Activated CD8-positive, alpha-beta T cell treated with anti-CD3 and anti-CD28 coated beads, Interleukin-2, amount 10 ng/mL, durations not matched to agents 7 days and 5 days (primary cell): ENCODE results near the gene UROC1. TPM values are rescaled to one million over a fixed set of nuclear protein-coding genes. Genes with fewer than 3 reads are reported as not detected.
A peak's percentile ranks its signal among the peaks of the same experiment; 100 is the strongest.
"Not testable (repeated sequence)": the region's sequence is repeated elsewhere in the genome, so short reads cannot be mapped to it uniquely, and the experiment has no call there.

Experiments
- ATAC-seq: fragments of 150-1000 bp; cut with Tn5 transposase; one replicate; pipeline ENCODE4 v1.10.0; 2021; ENCODE audit warnings: moderate library complexity
- CTCF ChIA-PET: fragments of 350-600 bp; sonication (Branson Sonifier 250); formaldehyde crosslinking; loops from one replicate; lab custom pipeline; 2021; ENCODE audit warnings: antibody characterized with exemption; lab: Charles Lee
- POLR2A ChIA-PET: fragments of 350-600 bp; sonication (Branson Sonifier 250); formaldehyde crosslinking; loops from one replicate; lab custom pipeline; 2021; ENCODE audit warnings: antibody characterized with exemption; lab: Charles Lee
- DNase-seq: peaks from one replicate; pipeline ENCODE4 v3.0.0-alpha.2; 2020
- H3K27ac Mint-ChIP-seq: one replicate; pipeline ENCODE4 v1.8.0; 2021; ENCODE audit warnings: mild to moderate bottlenecking, mixed read lengths
- H3K27me3 Mint-ChIP-seq: one replicate; pipeline ENCODE4 v1.8.0; 2021; ENCODE audit warnings: low read depth, mixed read lengths
- H3K36me3 Mint-ChIP-seq: one replicate; pipeline ENCODE4 v1.8.0; 2021; ENCODE audit warnings: low read depth, mixed read lengths
- H3K4me1 Mint-ChIP-seq: one replicate; pipeline ENCODE4 v1.8.0; 2021; ENCODE audit warnings: low read depth, mixed read lengths
- H3K4me3 Mint-ChIP-seq: one replicate; pipeline ENCODE4 v1.8.0; 2021; ENCODE audit warnings: mild to moderate bottlenecking, mixed read lengths
- H3K9me3 Mint-ChIP-seq: one replicate; pipeline ENCODE4 v1.8.0; 2022; ENCODE audit warnings: mixed read lengths; ENCODE audit not compliant: insufficient read depth
- total RNA-seq, 2 experiments: library from RNA; stranded (reverse); gene quantifications; one replicate each; pipeline ENCODE4 v1.2.3, GENCODE V29; 2021

Gene UROC1
- total RNA-seq, 2 experiments from 2014 or later: 0.13 TPM; not detected in 1

GRCh38 chr3:126536126-126536525 lies 18.6 kb upstream of the UROC1 start:
- no peak for DNase-seq
- H3K9me3 Mint-ChIP-seq: no peaks in the 10 kb centered on the region
- no peaks in the 10 kb centered on the region for H3K36me3 Mint-ChIP-seq
- H3K4me1 Mint-ChIP-seq: no peaks in the 10 kb centered on the region
- no peak overlapping the region for H3K27ac Mint-ChIP-seq
- H3K27me3 Mint-ChIP-seq: peaks cover 21% of the 10 kb centered on the region
- ChIA-PET CTCF (no interaction called here), POLR2A (no interaction called here)
- H3K4me3 Mint-ChIP-seq: no peak overlapping the region
- ATAC-seq: no peak

DNA sequence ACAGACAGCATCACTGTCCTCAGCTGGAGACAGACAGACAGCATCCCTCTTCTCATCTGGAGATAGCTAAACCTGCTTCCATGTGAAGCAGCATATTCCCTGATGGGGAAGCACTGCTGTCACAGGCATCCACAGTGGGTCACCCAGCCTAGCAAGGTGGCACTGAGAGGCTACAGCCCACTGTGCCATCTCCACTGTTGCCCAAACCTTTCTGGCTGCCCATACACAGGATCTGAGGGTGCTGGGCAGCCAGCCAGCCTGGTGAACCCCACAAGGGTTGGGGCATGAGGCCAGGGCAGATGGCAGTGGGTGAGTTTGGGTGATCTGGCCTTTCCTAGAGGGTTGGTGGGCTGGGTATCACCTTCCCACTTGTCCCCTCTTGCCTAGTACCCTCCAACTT lies 18.1 kb upstream of the UROC1 start:
- Mint-ChIP-seq H3K4me3 (no peak overlapping the region), H3K9me3 (no peaks in the 10 kb centered on the region), H3K27me3 (peaks cover 21% of the 10 kb centered on the region), H3K36me3 (no peaks in the 10 kb centered on the region), H3K27ac (no peak overlapping the region), H3K4me1 (no peaks in the 10 kb centered on the region)
- ChIA-PET CTCF (no interaction called here), POLR2A (no interaction called here)
- DNase-seq (no peak), ATAC-seq (no peak)

GRCh38 chr3:126534716-126535115 lies 17.1 kb upstream of the UROC1 start:
- DNase-seq, ATAC-seq, CTCF ChIA-PET, H3K27ac Mint-ChIP-seq, H3K4me3 Mint-ChIP-seq, H3K9me3 Mint-ChIP-seq, H3K36me3 Mint-ChIP-seq, H3K4me1 Mint-ChIP-seq: not testable (repeated sequence)
- POLR2A ChIA-PET: interaction anchor here (0.7 kb wide), 1 partner anchor 275 kb away, joined by 4 read pairs; no protein-coding TSS in a partner anchor
- peaks cover 15% of the 10 kb centered on the region for H3K27me3 Mint-ChIP-seq

DNA sequence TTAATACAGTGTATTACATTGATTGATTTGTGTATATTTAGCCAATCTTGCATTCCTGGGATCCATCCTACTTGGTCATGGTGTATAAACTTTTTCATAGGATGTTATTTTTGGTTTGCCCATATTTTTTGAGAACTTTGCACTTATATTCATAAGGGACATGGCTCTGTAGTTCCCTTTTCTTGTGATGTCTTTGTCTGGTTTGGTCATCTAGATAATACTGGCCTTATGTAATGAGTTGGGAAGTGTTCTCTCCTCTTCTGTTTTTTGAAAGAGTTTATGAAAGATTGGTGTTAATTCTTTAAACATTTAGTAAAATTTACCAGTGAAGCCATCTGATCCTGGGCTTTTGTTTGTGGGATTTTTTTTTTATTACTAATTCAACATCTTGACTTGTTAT lies 15.9 kb upstream of the UROC1 start:
- ATAC-seq (no peak), DNase-seq (no peak)
- POLR2A ChIA-PET: no interaction called here
- Mint-ChIP-seq H3K9me3 (no peaks in the 10 kb centered on the region), H3K36me3 (no peaks in the 10 kb centered on the region), H3K4me3 (no peak overlapping the region), H3K27ac (no peak overlapping the region), H3K27me3 (peaks cover 15% of the 10 kb centered on the region), H3K4me1 (peaks cover 3% of the 10 kb centered on the region)
- CTCF ChIA-PET: interaction anchor here (1.5 kb wide), 1 partner anchor 11 kb away, joined by 7 read pairs; no protein-coding TSS in a partner anchor

DNA sequence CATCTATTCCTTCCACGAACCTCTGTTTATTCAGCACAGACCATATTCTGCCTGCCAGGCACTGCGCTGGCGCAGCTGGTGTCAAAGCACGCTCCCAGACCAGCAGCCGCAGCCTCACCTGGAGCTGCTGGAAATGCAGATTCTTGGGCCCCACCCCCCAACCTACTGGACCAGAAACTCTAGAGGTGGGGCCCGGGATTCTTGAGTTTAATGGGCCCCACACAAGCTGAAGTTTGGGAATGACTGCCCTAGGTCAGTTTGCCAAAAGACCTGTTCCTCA lies 13.4 kb upstream of the UROC1 start:
- ChIA-PET CTCF (interaction anchor here (1.9 kb wide), 1 partner anchor 8 kb away, joined by 6 read pairs; no protein-coding TSS in a partner anchor), POLR2A (no interaction called here)
- no peaks in the 10 kb centered on the region for H3K9me3 Mint-ChIP-seq
- H3K36me3 Mint-ChIP-seq: no peaks in the 10 kb centered on the region
- peaks cover 3% of the 10 kb centered on the region for H3K4me1 Mint-ChIP-seq
- no peak overlapping the region for H3K27ac Mint-ChIP-seq
- ATAC-seq: no peak
- no peak overlapping the region for H3K4me3 Mint-ChIP-seq
- H3K27me3 Mint-ChIP-seq: peaks cover 15% of the 10 kb centered on the region
- no peak for DNase-seq

GRCh38 chr3:126530171-126531050 lies 12.8 kb upstream of the UROC1 start:
- H3K27ac Mint-ChIP-seq: no peak overlapping the region
- no peak for DNase-seq

GRCh38 chr3:126529585-126530170 lies 12.1 kb upstream of the UROC1 start:
- ATAC-seq (no peak), DNase-seq (no peak)
- no peak overlapping the region for H3K4me3 Mint-ChIP-seq
- CTCF ChIA-PET: no interaction called here
- H3K27ac Mint-ChIP-seq: peak overlapping the region; percentile 18
- H3K9me3 Mint-ChIP-seq: no peaks in the 10 kb centered on the region
- peaks cover 3% of the 10 kb centered on the region for H3K4me1 Mint-ChIP-seq
- H3K36me3 Mint-ChIP-seq: no peaks in the 10 kb centered on the region
- peaks cover 17% of the 10 kb centered on the region for H3K27me3 Mint-ChIP-seq
- POLR2A ChIA-PET: no interaction called here

More at GRCh38 chr3:126530171-126531050, 12.8 kb upstream of the UROC1 start:
- ChIA-PET POLR2A (no interaction called here), CTCF (interaction anchor here (1.9 kb wide), 1 partner anchor 8 kb away, joined by 6 read pairs; no protein-coding TSS in a partner anchor)
- H3K27me3 Mint-ChIP-seq: peaks cover 15% of the 10 kb centered on the region
- no peaks in the 10 kb centered on the region for H3K36me3 Mint-ChIP-seq
- no peak overlapping the region for H3K4me3 Mint-ChIP-seq
- no peaks in the 10 kb centered on the region for H3K9me3 Mint-ChIP-seq
- H3K4me1 Mint-ChIP-seq: peaks cover 3% of the 10 kb centered on the region
- ATAC-seq: peak; percentile 30

DNA sequence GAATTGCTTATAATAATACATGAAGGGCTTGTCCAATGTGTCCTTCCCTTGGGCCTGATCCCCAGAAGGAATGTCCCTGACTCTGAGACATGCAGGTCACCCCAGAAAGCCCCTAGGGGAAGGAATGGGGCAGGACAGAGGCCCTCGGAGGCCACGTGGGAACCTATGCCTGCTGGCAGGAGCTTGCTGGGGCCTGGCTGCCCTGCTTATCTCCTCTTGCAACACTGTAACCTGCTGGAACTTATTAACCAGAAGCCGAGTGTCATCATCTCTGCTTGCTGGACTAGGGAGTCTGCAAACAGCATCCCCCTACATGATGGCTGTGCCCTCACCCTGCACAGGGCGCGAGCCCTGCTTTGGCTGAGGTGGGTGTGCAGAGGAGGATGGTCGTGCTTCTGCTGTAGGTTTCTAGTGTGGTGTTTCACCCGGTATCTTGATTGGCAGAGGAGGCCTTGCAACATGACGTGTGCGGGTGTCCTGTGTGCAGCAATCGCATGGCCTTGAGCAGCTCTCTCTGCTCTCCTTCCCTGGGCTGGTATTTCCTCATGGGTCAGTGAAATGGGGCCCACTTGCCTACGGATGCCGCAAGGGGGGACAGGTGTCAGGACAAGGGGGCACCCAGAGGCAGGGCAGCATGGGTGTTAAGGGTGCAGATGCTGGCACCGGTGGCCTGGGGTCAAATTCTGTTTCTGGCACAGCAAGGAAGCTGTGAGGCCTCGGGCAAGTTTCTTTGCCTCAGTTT lies 11.4 kb upstream of the UROC1 start:
- DNase-seq (no peak), ATAC-seq (no peak)
- ChIA-PET POLR2A (no interaction called here), CTCF (no interaction called here)
- peaks cover 3% of the 10 kb centered on the region for H3K4me1 Mint-ChIP-seq
- no peak overlapping the region for H3K4me3 Mint-ChIP-seq
- peaks cover 21% of the 10 kb centered on the region for H3K27me3 Mint-ChIP-seq
- H3K9me3 Mint-ChIP-seq: no peaks in the 10 kb centered on the region
- no peaks in the 10 kb centered on the region for H3K36me3 Mint-ChIP-seq
- H3K27ac Mint-ChIP-seq: peak overlapping the region; percentile 49

GRCh38 chr3:126528419-126528799 lies 10.8 kb upstream of the UROC1 start:
- ChIA-PET CTCF (no interaction called here), POLR2A (no interaction called here)
- DNase-seq: no peak
- peaks cover 3% of the 10 kb centered on the region for H3K4me1 Mint-ChIP-seq
- no peaks in the 10 kb centered on the region for H3K36me3 Mint-ChIP-seq
- H3K27ac Mint-ChIP-seq: no peak overlapping the region
- H3K27me3 Mint-ChIP-seq: peaks cover 17% of the 10 kb centered on the region
- H3K9me3 Mint-ChIP-seq: no peaks in the 10 kb centered on the region
- no peak overlapping the region for H3K4me3 Mint-ChIP-seq
- ATAC-seq: no peak

DNA sequence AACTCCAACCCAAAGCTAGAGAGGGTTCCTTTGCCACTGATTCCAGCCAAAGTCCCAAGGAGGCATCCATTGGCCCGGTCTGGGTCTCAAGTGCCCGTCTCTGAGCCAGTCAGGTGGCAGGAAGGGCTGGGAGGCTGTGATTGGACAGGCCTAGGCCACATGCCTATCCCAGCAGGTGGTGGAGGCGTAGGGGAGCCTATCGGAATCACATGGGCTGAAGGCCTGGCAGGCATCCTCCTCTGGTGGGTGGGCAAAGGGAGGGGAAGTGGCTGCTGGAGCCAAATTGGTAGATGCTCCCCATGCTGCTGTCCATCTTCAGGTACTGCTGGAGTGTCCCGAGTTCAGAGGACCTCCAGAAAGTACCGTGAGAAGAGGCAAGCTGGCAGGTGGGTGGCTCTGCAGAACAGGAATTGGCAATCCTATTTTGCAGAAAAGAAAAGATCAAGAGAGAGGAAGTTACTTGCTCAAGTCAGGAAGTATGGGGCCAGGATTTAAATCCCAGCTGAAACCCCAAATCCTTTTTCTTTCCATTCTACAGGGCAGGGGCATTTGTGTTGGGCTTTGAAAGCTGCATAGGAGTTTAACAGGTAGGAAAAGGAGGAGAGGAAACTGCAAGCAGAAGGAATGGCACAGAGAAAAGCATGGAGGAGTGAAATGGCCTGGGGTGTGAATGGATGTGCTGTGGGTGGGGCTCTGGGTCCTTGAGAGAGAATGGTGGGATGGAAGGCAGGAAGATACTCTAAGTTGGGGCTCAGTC lies 10.1 kb upstream of the UROC1 start:
- no peak overlapping the region for H3K4me3 Mint-ChIP-seq
- CTCF ChIA-PET: no interaction called here
- H3K27ac Mint-ChIP-seq: no peak overlapping the region
- peaks cover 3% of the 10 kb centered on the region for H3K4me1 Mint-ChIP-seq
- DNase-seq: no peak
- H3K9me3 Mint-ChIP-seq: no peaks in the 10 kb centered on the region
- no peaks in the 10 kb centered on the region for H3K36me3 Mint-ChIP-seq
- POLR2A ChIA-PET: no interaction called here
- no peak for ATAC-seq
- peaks cover 19% of the 10 kb centered on the region for H3K27me3 Mint-ChIP-seq

DNA sequence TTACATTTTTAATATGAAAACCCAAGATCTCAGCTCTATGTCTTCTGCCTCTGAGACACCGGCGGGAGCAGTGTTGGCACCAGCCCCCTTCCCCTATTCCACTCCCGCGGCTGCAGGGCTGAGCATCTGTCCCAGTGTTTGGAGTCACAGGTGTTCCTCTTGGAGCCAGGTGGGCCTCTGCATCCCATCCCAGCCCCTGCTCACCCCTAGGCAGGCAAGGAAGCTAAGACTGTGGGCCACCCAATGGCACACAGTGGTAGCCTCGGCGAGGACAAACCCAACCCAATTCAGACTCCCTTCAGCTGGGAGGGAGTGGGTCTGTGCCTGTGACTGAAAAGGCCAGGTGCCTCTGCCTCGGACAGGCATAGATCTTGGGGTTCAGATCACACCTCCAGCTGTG lies 9.4 kb upstream of the UROC1 start:
- H3K4me1 Mint-ChIP-seq: peaks cover 3% of the 10 kb centered on the region
- no peaks in the 10 kb centered on the region for H3K36me3 Mint-ChIP-seq
- DNase-seq: no peak
- CTCF ChIA-PET: no interaction called here
- no peaks in the 10 kb centered on the region for H3K9me3 Mint-ChIP-seq
- peaks cover 17% of the 10 kb centered on the region for H3K27me3 Mint-ChIP-seq
- H3K27ac Mint-ChIP-seq: no peak overlapping the region
- POLR2A ChIA-PET: no interaction called here
- no peak overlapping the region for H3K4me3 Mint-ChIP-seq
- no peak for ATAC-seq
